Mucosa of descending colon (tissue), 3 donors: ENCODE measurements around the gene EHD1. TPM values are rescaled to one million over a fixed set of nuclear protein-coding genes. Genes with fewer than 3 reads are reported as not detected.

ENCODE experiments used
- ATAC-seq: fragments of 200-7000 bp; cut with Tn5 transposase; one replicate; pipeline ENCODE4 v1.9.1; 2020; ENCODE audit warnings: mild to moderate bottlenecking, moderate library complexity
- DNase-seq, 3 donors: peaks; one replicate each; pipeline ENCODE4 v3.0.0-alpha.2; 2020
- H3K36me3 ChIP-seq: fragments of 200-600 bp; one replicate; pipeline ENCODE4 v1.8.0; 2021; ENCODE audit warnings: low read depth, mild to moderate bottlenecking
- H3K4me1 ChIP-seq: fragments of 200-600 bp; one replicate; pipeline ENCODE4 v1.8.0; 2021; ENCODE audit warnings: low read depth, mild to moderate bottlenecking
- H3K4me3 ChIP-seq: fragments of 200-600 bp; one replicate; pipeline ENCODE4 v1.8.0; 2021; ENCODE audit warnings: mild to moderate bottlenecking
- H3K9me3 ChIP-seq: fragments of 200-600 bp; one replicate; pipeline ENCODE4 v1.8.0; 2021; ENCODE audit warnings: mild to moderate bottlenecking
- CTCF ChIP-seq: fragments of 200-600 bp; IDR thresholded peaks from one replicate; pipeline ENCODE4 v1.8.0; 2022; ENCODE audit warnings: antibody characterized with exemption, mild to moderate bottlenecking
- intact Hi-C, 2 donors: fragments of 100-400 bp; cut with DNase I in 1 of 2; cut with micrococcal nuclease in 1 of 2; formaldehyde crosslinking; loops; one replicate each; pipeline versions ENCODE4 v1.11.0 to v1.11.1; 2022; cut with DNase I, micrococcal nuclease
- microRNA-seq: library from miRNA; unstranded; fragments of <30 nt; microRNA quantifications from one replicate; pipeline ENCODE4, GENCODE V29; 2019
- total RNA-seq, 3 donors: library from RNA; stranded (reverse); fragmentation: NEBNext Ultra II Directional in 2 of 3; extraction: Animal tissue kit (Norgen Biotek cat#: 25700) in 2 of 3; gene quantifications; one replicate each; pipeline versions ENCODE4 v1.2.1 to v1.2.4, GENCODE V29; 2021 to 2023
- donor health status: DM: no; HTN: no; CAD: no; lungs with moderate emphysema.
- donor health status: DM: no; HTN: no; CAD: no.
- donor health status: DM: no; HTN: yes; CAD: no.

The EHD1 gene
- total RNA-seq, 3 donors from 2014 or later = 58.3 to 85.9 (median 81.5) TPM

DNA sequence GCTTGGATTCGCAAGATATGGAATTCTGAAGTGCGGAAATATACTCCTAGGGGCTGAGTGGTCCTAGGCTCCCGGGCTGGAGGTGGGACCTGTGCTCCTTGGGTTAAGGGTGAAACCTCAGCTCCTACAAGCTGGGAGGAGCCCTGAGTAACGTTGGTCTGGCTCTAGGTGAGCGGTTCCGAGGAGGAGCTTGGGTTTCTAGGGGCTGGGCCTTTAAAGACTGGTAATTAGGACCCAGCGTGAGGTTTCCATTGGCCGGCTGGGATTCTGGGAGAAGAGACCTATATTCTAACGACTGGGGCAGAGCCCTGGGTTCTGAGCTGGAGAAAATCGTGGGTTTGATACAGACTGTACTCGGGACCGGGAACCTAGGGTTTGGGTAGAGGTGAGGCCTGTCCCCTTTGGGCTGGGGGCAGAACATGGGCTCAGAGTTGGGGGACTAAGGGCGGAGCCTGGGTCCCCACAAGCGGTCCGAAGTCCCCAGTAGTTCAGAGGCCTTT lies 74.5 kb downstream of the EHD1 start:
- Histone ChIP-seq H3K9me3 (no peaks in the 10 kb centered on the region), H3K4me1 (peaks cover 17% of the 10 kb centered on the region), H3K36me3 (no peaks in the 10 kb centered on the region), H3K4me3 (no peak overlapping the region)
- DNase-seq (no peak), ATAC-seq (peak; percentile 1)
- intact Hi-C loops = no loop called here
- TF ChIP-seq CTCF = no peak

DNA sequence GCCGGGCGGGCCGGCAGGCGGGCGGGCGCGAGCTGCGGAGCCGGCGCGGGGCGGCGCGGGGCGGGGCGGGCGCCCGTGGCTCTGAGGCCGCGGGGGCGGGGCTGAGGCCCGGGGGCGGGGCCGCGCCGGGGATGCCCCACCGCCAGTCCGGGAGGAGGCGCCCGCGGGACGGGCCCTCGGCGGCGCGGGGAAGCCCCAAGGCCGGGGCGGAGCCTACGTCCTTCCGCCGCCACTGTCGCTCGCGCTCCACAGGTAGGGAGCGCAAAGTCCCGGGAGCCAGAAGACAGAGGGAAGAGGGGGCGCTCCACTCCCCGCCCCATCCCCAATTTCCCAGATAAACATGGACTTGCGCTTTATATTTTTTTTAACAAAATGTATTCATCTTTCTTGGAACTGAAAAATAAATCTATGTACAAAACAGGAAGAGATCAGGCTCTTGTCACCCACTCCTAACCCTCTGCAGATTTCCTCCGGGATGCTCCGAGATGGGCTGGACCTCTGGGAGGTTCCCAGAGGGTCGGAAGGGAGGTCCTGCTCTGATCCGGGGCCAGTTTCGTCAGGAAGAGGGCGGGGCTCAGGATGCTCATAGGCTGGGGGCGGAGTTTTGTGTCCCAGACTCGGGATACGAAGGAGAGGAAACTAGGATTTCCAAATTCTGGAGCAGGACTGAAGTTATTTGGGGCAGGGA lies 75.1 kb downstream of the EHD1 start, which contains the start of gene MAP4K2:
MAP4K2 (minus strand) TSS at position 57 of the 688 bp plus-strand sequence. CDS start 65 bp downstream, outside the sequence.
- Histone ChIP-seq H3K4me1 (peaks cover 17% of the 10 kb centered on the region), H3K36me3 (no peaks in the 10 kb centered on the region), H3K9me3 (no peaks in the 10 kb centered on the region), H3K4me3 (peak within 1 kb of the TSS; percentile 24)
- TF ChIP-seq CTCF = no peak
- peak; percentile 96 for ATAC-seq
- intact Hi-C loops = no loop called here
- peak; percentile 92 to 94 (median 93) for DNase-seq

DNA sequence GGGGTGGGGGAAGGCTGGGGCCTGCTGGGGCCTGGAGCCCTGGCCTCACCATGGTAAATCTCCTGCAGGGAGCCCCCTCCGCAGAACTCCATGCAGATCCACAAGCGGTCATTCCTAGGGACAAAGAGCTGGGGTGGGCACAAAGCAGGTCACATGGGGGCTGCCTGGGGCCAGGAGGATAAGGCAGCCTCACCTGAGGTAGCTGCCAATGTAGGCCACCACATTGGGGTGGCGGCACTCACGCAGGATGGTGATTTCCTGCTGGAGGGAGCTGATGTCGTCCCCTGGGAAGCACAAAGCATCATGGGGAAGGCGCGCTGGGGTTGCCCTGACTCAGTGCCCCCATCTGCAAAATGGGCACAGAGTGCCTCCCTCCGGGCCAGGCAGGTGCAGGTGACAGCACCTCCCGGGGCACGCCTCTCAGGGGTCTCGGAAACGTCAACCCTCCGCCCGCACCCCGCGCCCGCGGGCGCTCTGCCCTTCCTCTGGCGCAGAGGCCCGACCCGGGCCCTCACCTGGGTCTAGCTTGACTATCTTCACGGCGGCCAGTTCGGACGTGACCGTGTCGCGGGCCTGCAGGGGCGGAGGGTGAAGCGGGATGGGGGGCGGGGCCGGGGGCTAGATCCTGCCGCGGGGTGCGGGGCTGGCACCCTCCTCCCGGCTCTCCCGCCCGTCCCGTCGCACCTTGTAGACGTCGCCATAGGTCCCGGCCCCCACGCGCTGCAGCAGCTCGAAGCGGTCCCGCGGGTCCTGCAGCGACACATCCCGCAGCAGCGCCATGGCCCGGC lies 75.9 kb downstream of the EHD1 start:
- H3K4me1 ChIP-seq = peaks cover 17% of the 10 kb centered on the region
- intact Hi-C loops = no loop called here
- ATAC-seq = peak; percentile 1
- H3K36me3 ChIP-seq = no peaks in the 10 kb centered on the region
- peak overlapping the region; percentile 24 for H3K4me3 ChIP-seq
- no peaks in the 10 kb centered on the region for H3K9me3 ChIP-seq
- peak in 1 of 3 donors; percentile 82 for DNase-seq
- no peak for TF ChIP-seq CTCF

Small RNA genes within 50 kb of the gene (microRNA-seq; reads per million reads assigned to microRNA genes)
- gene MIR6749 (not detected), gene MIR6750 (not detected)

Other genes with a start within 250 kb of the EHD1 start
- 10 to 100 TPM in 1 of 3 donors, 1 to 10 TPM in 2; 3.9 to 42.0 (median 6.9) TPM for gene NRXN2, start 155.4 kb downstream of the EHD1 start, total RNA-seq
- 10 to 100 TPM in 1 of 3 donors, 1 to 10 TPM in 2; 3.3 to 25.6 (median 9.7) TPM for gene RASGRP2, start 134.5 kb downstream of the EHD1 start, total RNA-seq
- gene PYGM, start 118.6 kb downstream of the EHD1 start, total RNA-seq = 10 to 100 TPM in 1 of 3 donors, 1 to 10 TPM in 2; 2.0 to 21.1 (median 2.8) TPM
- gene SF1, start 100.1 kb downstream of the EHD1 start, total RNA-seq = 100 to 1,000 TPM; 223 to 317 (median 241) TPM
- 10 to 100 TPM in 2 of 3 donors, 1 to 10 TPM in 1; 8.7 to 16.8 (median 14.1) TPM for gene MAP4K2, start 75.4 kb downstream of the EHD1 start, total RNA-seq
- gene MEN1, start 68.1 kb downstream of the EHD1 start, total RNA-seq = 10 to 100 TPM; 19.3 to 26.4 (median 21.9) TPM
- 10 to 100 TPM; 24.3 to 73.1 (median 32.3) TPM for gene CDC42BPG, start 34.0 kb downstream of the EHD1 start, total RNA-seq
- gene ATG2A, start 38.6 kb upstream of the EHD1 start, total RNA-seq = 10 to 100 TPM; 35.4 to 39.8 (median 36.6) TPM
- gene PPP2R5B, start 46.1 kb upstream of the EHD1 start, total RNA-seq = 10 to 100 TPM; 23.0 to 39.7 (median 23.2) TPM
- not detected for gene GPHA2, start 57.3 kb upstream of the EHD1 start, total RNA-seq
- not detected for gene MAJIN, start 93.5 kb upstream of the EHD1 start, total RNA-seq
- gene BATF2, start 118.3 kb upstream of the EHD1 start, total RNA-seq = 10 to 100 TPM; 12.7 to 25.3 (median 18.0) TPM
- gene ARL2, start 135.5 kb upstream of the EHD1 start, total RNA-seq = 10 to 100 TPM; 70.1 to 90.6 (median 71.4) TPM
- 10 to 100 TPM; 28.5 to 46.6 (median 42.8) TPM for gene SNX15, start 148.8 kb upstream of the EHD1 start, total RNA-seq
- gene SAC3D1, start 162.6 kb upstream of the EHD1 start, total RNA-seq = 10 to 100 TPM in 2 of 3 donors, 1 to 10 TPM in 1; 8.5 to 13.1 (median 11.8) TPM
- gene NAALADL1, start 179.9 kb upstream of the EHD1 start, total RNA-seq = 10 to 100 TPM in 2 of 3 donors, 1 to 10 TPM in 1; 6.9 to 57.7 (median 32.6) TPM
- 10 to 100 TPM in 1 of 3 donors, 1 to 10 TPM in 2; 2.9 to 14.6 (median 4.8) TPM for gene CDCA5, start 205.4 kb upstream of the EHD1 start, total RNA-seq
- 10 to 100 TPM; 36.3 to 50.6 (median 42.6) TPM for gene ZFPL1, start 205.6 kb upstream of the EHD1 start, total RNA-seq
- gene VPS51, start 217.6 kb upstream of the EHD1 start, total RNA-seq = 100 to 1,000 TPM; 149 to 200 (median 156) TPM
- gene TM7SF2, start 233.3 kb upstream of the EHD1 start, total RNA-seq = 10 to 100 TPM; 13.1 to 25.7 (median 23.6) TPM
- gene ZNHIT2, start 239.1 kb upstream of the EHD1 start, total RNA-seq = 1 to 10 TPM; 5.1 to 8.3 (median 6.0) TPM
- gene FAU, start 243.5 kb upstream of the EHD1 start, total RNA-seq = 100 to 1,000 TPM; 680 to 873 (median 705) TPM
- gene MRPL49, start 243.7 kb upstream of the EHD1 start, total RNA-seq = 10 to 100 TPM; 42.6 to 48.5 (median 45.4) TPM